Ovary (tissue), 9 donors: ENCODE measurements around the gene GPR15. TPM values are rescaled to one million over a fixed set of nuclear protein-coding genes. Genes with fewer than 3 reads are reported as not detected.

Experiments used
- DNase-seq, 5 donors: peaks; one replicate each; pipeline ENCODE4 v3.0.0-alpha.2; 2019 to 2020
- H3K27ac ChIP-seq, 2 donors: fragments of 200-600 bp; one replicate each; pipeline versions ENCODE4 v1.5.1 to v1.8.0; 2019 to 2022
- H3K27me3 ChIP-seq: fragments of 200-600 bp; one replicate; pipeline ENCODE4 v1.8.0; 2022
- H3K36me3 ChIP-seq: fragments of 200-600 bp; sonication (generic); one replicate; pipeline ENCODE4 v1.5.1; 2019
- H3K4me1 ChIP-seq: one replicate; pipeline ENCODE4 v1.8.1; 2013; ENCODE audit warnings: mild to moderate bottlenecking, moderate library complexity; ENCODE audit not compliant: insufficient read depth
- H3K4me3 ChIP-seq: fragments of 200-600 bp; sonication (generic); one replicate; pipeline ENCODE4 v1.5.1; 2017
- H3K9me3 ChIP-seq, 2 donors: fragments of 200-600 bp in 1 of 2; sonication (generic) in 1 of 2; one replicate each; pipeline versions ENCODE4 v1.5.1 to v1.8.1; 2013 to 2019; ENCODE audit warnings: mild to moderate bottlenecking in 1 of 2, moderate library complexity in 1 of 2
- CTCF ChIP-seq, 3 donors: fragments of 450-650 bp in 2 of 3; fragments of 200-600 bp in 1 of 3; IDR thresholded peaks; one replicate each; pipeline versions ENCODE4 v1.5.1 to v1.8.0; 2016 to 2022; ENCODE audit warnings: antibody characterized with exemption in 3 of 3, mild to moderate bottlenecking in 1 of 3
- EP300 ChIP-seq: sonication (generic); formaldehyde crosslinking; IDR thresholded peaks from one replicate; pipeline ENCODE4 v1.6.1; 2017; ENCODE audit warnings: antibody characterized with exemption
- POLR2A ChIP-seq: fragments of 450-650 bp; IDR thresholded peaks from one replicate; pipeline ENCODE4 v1.6.1; 2017; ENCODE audit warnings: antibody characterized with exemption, mild to moderate bottlenecking, moderate library complexity
- WGBS, 3 donors: extraction: QIAGEN DNeasy Blood & Tissue Kit in 1 of 3; methylation state at CpG; one replicate each; pipeline versions ENCODE4 v1.1.5 to v1.1.7; 2013 to 2017; 5-methylcytosine and 5-hydroxymethylcytosine counted together
- intact Hi-C, 4 donors: fragments of 100-400 bp; cut with DNase I; formaldehyde crosslinking; loops; one replicate each; pipeline versions ENCODE4 v1.11.0 to v1.15.1; 2022 to 2023
- polyA plus RNA-seq, 2 donors: library from polyadenylated mRNA; stranded (reverse); fragments of 200-250 nt in 1 of 2; fragments of 350-450 nt in 1 of 2; fragmentation: Illumina TruSeq in 1 of 2; extraction: RNeasy Lipid Tissue Mini Kit (QIAGEN cat#74804) in 1 of 2; gene quantifications; one replicate each; pipeline ENCODE4 v1.2.3, GENCODE V29; 2013 to 2014
- total RNA-seq, 7 donors: library from RNA; depleted of rRNA in 2 of 7; stranded (reverse); fragments of >200 nt in 2 of 7; fragmentation: NEBNext Ultra II Directional in 3 of 7; extraction: Animal tissue kit (Norgen Biotek cat#: 25700) in 3 of 7; gene quantifications; one replicate each; pipeline versions ENCODE4 v1.1.0 to v1.2.4, GENCODE V29; 2016 to 2023
- donor health status: DM: no; HTN: no; CAD: no; lungs with moderate emphysema.
- donor health status: DM: no; HTN: no; CAD: no.
- donor health status: Bipolar disorder and iron deficiency.
- donor health status: DM: yes; HTN: yes; CAD: no.
- donor health status: DM: no; HTN: no; CAD: no.
- donor health status: DM: yes; HTN: yes; CAD: no.

GPR15 gene
- total and polyA plus RNA-seq, 9 donors = 0.23 TPM; not detected in 8

GRCh38 chr3:98508582-98508981 lies 23.2 kb upstream of the GPR15 start:
- Histone ChIP-seq H3K27ac (no peak overlapping the region), H3K27me3 (no peaks in the 10 kb centered on the region), H3K9me3 (no peaks in the 10 kb centered on the region), H3K4me1 (no peaks in the 10 kb centered on the region), H3K4me3 (no peak overlapping the region), H3K36me3 (no peaks in the 10 kb centered on the region)
- intact Hi-C loops = no loop called here
- no peak for DNase-seq
- TF ChIP-seq CTCF (IDR thresholded peaks at IDR 0.05) (no peak), POLR2A (no peak), EP300 (no peak)
- WGBS, 3 donors = 96 to 99% (median 97%) methylated on average over 2 of the region's 2 CpGs

- intact Hi-C loops = no loop called here
- DNase-seq = no peak
- Histone ChIP-seq H3K27me3 (no peaks in the 10 kb centered on the region), H3K27ac (no peak overlapping the region), H3K9me3 (no peaks in the 10 kb centered on the region), H3K36me3 (no peaks in the 10 kb centered on the region), H3K4me3 (no peak overlapping the region), H3K4me1 (no peaks in the 10 kb centered on the region)
- TF ChIP-seq POLR2A = no peak
- no peak for TF ChIP-seq EP300
- no peak for TF ChIP-seq CTCF (IDR thresholded peaks at IDR 0.05)
- WGBS, 3 donors = 95 to 96% (median 96%) methylated on average over 4 of the region's 4 CpGs
These were observed 19.2 kb upstream of the GPR15 start for GRCh38 chr3:98512576-98512975.

GRCh38 chr3:98513091-98513511 lies 18.7 kb upstream of the GPR15 start:
- Histone ChIP-seq H3K27me3 (no peaks in the 10 kb centered on the region), H3K4me3 (no peak overlapping the region), H3K27ac (no peak overlapping the region), H3K9me3 (no peaks in the 10 kb centered on the region), H3K36me3 (no peaks in the 10 kb centered on the region), H3K4me1 (no peaks in the 10 kb centered on the region)
- 74 to 84% (median 81%) methylated on average over 4 of the region's 4 CpGs for WGBS, 3 donors
- no peak for DNase-seq
- intact Hi-C loops = no loop called here
- TF ChIP-seq EP300 = no peak
- TF ChIP-seq CTCF (IDR thresholded peaks at IDR 0.05) = no peak
- TF ChIP-seq POLR2A = no peak

- no peak for DNase-seq
- Histone ChIP-seq H3K4me1 (no peaks in the 10 kb centered on the region), H3K9me3 (no peaks in the 10 kb centered on the region), H3K4me3 (no peak overlapping the region), H3K27ac (no peak overlapping the region), H3K27me3 (no peaks in the 10 kb centered on the region), H3K36me3 (no peaks in the 10 kb centered on the region)
- TF ChIP-seq CTCF (IDR thresholded peaks at IDR 0.05) (no peak), EP300 (no peak), POLR2A (no peak)
- 96 to 98% (median 97%) methylated on average over 3 of the region's 3 CpGs for whole genome bisulfite sequencing, 3 donors
- intact Hi-C loops = no loop called here
These were observed 18.0 kb upstream of the GPR15 start for GRCh38 chr3:98513736-98514135.

DNA sequence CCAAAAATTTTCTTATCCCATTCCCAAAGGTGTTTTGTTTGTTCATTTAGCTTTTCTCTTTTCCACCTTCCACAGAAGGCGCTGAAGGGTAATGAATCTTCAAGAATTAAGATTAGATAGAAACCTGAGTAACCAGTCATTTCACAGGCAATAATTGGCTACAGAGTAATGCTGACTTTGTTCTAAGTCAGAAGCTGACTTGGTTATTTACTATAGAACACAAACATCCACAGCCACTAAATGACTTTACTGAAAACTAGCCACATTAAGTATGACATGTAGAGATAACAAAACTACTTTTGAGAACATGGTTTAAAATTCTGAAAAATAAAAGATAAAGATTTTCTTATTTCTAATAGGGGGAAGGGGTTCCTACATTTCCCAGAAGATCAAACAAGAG lies 16.8 kb upstream of the GPR15 start:
- Histone ChIP-seq H3K4me3 (no peak overlapping the region), H3K4me1 (peaks cover 2% of the 10 kb centered on the region), H3K36me3 (no peaks in the 10 kb centered on the region), H3K9me3 (no peaks in the 10 kb centered on the region), H3K27me3 (no peaks in the 10 kb centered on the region), H3K27ac (no peak overlapping the region)
- WGBS, 3 donors = 92 to 95% (median 95%) methylated on average over 1 of the region's 1 CpG
- no peak for DNase-seq
- intact Hi-C loops = no loop called here
- TF ChIP-seq POLR2A = no peak
